HL-60 (cell line): Measurements from ENCODE around the gene DDX43.

Experiments
- GABPA ChIP-seq: IDR thresholded peaks from 2 replicates; pipeline ENCODE4 v1.6.1; 2012; ENCODE audit warnings: low read depth
- POLR2AphosphoS5 ChIP-seq: IDR thresholded peaks from 2 replicates; pipeline ENCODE4 v1.6.1; 2012; ENCODE audit warnings: low read depth
- SPI1 ChIP-seq: IDR thresholded peaks from 2 replicates; pipeline ENCODE4 v1.6.1; 2012; ENCODE audit warnings: low read depth, mild to moderate bottlenecking, borderline replicate concordance
- TF ChIP-seq, protein P1 (sequence below): IDR thresholded peaks from one replicate; pipeline ENCODE4 v1.5.1; 2011; ENCODE audit warnings: low read length, control low read depth, inconsistent platforms; ENCODE audit not compliant: insufficient read depth
- TF ChIP-seq, protein P2 (sequence below): IDR thresholded peaks from 2 replicates; pipeline ENCODE4 v1.6.1; 2012; ENCODE audit warnings: low read depth; ENCODE audit not compliant: insufficient replicate concordance

DNA sequence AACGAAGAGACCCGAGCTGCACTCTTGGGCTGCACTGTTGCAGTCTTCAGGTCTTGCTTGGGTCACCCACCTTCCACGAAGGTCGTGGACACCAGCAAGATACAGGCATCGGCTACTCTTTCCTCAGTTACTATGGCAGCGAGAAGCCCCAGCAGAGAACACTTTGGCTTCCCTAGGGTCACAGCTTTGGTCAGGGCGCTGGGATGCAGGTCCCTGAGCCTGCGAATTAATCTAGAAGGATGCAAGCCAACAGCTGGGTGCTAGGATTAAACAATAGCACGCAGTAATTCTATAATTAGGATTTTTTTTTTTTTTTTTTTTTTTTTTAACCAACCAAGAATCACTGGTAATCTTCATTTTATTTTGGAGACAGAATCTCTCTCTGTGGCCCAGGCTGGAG lies 30.1 kb upstream of the DDX43 start:
- TF ChIP-seq, protein P1, sequence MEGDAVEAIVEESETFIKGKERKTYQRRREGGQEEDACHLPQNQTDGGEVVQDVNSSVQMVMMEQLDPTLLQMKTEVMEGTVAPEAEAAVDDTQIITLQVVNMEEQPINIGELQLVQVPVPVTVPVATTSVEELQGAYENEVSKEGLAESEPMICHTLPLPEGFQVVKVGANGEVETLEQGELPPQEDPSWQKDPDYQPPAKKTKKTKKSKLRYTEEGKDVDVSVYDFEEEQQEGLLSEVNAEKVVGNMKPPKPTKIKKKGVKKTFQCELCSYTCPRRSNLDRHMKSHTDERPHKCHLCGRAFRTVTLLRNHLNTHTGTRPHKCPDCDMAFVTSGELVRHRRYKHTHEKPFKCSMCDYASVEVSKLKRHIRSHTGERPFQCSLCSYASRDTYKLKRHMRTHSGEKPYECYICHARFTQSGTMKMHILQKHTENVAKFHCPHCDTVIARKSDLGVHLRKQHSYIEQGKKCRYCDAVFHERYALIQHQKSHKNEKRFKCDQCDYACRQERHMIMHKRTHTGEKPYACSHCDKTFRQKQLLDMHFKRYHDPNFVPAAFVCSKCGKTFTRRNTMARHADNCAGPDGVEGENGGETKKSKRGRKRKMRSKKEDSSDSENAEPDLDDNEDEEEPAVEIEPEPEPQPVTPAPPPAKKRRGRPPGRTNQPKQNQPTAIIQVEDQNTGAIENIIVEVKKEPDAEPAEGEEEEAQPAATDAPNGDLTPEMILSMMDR = no peak
- TF ChIP-seq POLR2AphosphoS5 = no peak
- TF ChIP-seq, protein P2, sequence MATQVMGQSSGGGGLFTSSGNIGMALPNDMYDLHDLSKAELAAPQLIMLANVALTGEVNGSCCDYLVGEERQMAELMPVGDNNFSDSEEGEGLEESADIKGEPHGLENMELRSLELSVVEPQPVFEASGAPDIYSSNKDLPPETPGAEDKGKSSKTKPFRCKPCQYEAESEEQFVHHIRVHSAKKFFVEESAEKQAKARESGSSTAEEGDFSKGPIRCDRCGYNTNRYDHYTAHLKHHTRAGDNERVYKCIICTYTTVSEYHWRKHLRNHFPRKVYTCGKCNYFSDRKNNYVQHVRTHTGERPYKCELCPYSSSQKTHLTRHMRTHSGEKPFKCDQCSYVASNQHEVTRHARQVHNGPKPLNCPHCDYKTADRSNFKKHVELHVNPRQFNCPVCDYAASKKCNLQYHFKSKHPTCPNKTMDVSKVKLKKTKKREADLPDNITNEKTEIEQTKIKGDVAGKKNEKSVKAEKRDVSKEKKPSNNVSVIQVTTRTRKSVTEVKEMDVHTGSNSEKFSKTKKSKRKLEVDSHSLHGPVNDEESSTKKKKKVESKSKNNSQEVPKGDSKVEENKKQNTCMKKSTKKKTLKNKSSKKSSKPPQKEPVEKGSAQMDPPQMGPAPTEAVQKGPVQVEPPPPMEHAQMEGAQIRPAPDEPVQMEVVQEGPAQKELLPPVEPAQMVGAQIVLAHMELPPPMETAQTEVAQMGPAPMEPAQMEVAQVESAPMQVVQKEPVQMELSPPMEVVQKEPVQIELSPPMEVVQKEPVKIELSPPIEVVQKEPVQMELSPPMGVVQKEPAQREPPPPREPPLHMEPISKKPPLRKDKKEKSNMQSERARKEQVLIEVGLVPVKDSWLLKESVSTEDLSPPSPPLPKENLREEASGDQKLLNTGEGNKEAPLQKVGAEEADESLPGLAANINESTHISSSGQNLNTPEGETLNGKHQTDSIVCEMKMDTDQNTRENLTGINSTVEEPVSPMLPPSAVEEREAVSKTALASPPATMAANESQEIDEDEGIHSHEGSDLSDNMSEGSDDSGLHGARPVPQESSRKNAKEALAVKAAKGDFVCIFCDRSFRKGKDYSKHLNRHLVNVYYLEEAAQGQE = no peak
- no peak for TF ChIP-seq GABPA
- no peak for TF ChIP-seq SPI1
